Measurements from ENCODE around the gene ETHE1. TPM values are rescaled to one million over a fixed set of nuclear protein-coding genes. Genes with fewer than 3 reads are reported as not detected.

Gene ETHE1
- total RNA-seq, 4 donors from 2014 or later, result 44.3 to 76.0 (median 57.8) TPM

DNA sequence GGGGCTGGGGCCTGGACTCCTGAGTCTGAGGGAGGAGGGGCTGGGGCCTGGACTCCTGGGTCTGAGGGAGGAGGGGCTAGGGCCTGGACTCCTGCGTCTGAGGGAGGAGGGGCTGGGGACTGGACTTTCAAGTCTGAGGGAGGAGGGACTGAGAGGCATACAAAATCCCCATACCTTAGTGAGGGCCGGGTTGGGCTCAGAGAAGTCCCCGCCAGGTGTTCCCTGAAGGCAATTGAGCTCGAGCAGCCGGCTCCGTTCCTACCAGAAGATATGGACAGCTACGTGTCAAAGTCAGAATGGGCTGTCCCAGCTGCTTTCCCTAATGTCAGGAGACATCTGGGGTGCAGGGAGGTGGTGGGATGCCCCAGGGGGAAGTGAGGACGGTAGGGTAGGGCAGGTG lies 31.9 kb downstream of the ETHE1 start:
- H3K4me1 ChIP-seq, result no peaks in the 10 kb centered on the region
- WGBS, result 65% methylated on average over 8 of the region's 8 CpGs
- no peak overlapping the region for H3K27ac ChIP-seq
- no peaks in the 10 kb centered on the region for H3K27me3 ChIP-seq
- DNase-seq (ENCODE audit: low spot score in 2 of 2), result no peak
- TF ChIP-seq POLR2A (IDR thresholded peaks at IDR 0.05), result no peak
- TF ChIP-seq POLR2AphosphoS5 (IDR thresholded peaks at IDR 0.05), result no peak
- TF ChIP-seq, protein P1, sequence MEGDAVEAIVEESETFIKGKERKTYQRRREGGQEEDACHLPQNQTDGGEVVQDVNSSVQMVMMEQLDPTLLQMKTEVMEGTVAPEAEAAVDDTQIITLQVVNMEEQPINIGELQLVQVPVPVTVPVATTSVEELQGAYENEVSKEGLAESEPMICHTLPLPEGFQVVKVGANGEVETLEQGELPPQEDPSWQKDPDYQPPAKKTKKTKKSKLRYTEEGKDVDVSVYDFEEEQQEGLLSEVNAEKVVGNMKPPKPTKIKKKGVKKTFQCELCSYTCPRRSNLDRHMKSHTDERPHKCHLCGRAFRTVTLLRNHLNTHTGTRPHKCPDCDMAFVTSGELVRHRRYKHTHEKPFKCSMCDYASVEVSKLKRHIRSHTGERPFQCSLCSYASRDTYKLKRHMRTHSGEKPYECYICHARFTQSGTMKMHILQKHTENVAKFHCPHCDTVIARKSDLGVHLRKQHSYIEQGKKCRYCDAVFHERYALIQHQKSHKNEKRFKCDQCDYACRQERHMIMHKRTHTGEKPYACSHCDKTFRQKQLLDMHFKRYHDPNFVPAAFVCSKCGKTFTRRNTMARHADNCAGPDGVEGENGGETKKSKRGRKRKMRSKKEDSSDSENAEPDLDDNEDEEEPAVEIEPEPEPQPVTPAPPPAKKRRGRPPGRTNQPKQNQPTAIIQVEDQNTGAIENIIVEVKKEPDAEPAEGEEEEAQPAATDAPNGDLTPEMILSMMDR (IDR thresholded peaks at IDR 0.05), result no peak
- no peak for TF ChIP-seq EP300 (IDR thresholded peaks at IDR 0.05)
- H3K9me3 ChIP-seq, result no peaks in the 10 kb centered on the region
- peaks cover 57% of the 10 kb centered on the region for H3K36me3 ChIP-seq
- no peak overlapping the region for H3K4me3 ChIP-seq

DNA sequence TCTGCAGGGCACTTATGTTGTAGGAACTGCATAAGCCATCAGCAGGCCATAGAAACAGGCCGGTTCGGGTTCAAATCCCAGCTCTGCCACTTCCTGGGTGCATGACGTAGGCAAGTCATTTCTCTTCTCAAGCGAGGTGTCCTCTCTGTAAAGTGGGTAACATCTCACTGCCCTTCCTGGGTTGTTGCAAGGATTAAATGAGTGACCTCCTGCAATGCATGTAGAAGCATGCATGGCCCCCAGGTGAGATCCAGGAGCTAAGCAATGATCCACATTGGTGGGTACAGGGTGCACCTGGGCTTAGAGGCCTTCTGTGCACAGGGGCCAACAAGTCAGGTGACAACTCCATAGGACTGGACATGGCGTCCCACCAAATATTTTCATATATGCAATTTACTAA lies 36.2 kb downstream of the ETHE1 start:
- no peaks in the 10 kb centered on the region for H3K9me3 ChIP-seq
- no peak overlapping the region for H3K27ac ChIP-seq
- DNase-seq (ENCODE audit: low spot score in 2 of 2), result no peak
- H3K36me3 ChIP-seq, result peaks cover 33% of the 10 kb centered on the region
- no peaks in the 10 kb centered on the region for H3K27me3 ChIP-seq
- H3K4me1 ChIP-seq, result no peaks in the 10 kb centered on the region
- 100% methylated on average over 4 of the region's 5 CpGs for WGBS
- no peak overlapping the region for H3K4me3 ChIP-seq
- TF ChIP-seq, protein P1 (IDR thresholded peaks at IDR 0.05), result no peak
- no peak for TF ChIP-seq EP300 (IDR thresholded peaks at IDR 0.05)
- TF ChIP-seq POLR2A (IDR thresholded peaks at IDR 0.05), result no peak
- TF ChIP-seq POLR2AphosphoS5 (IDR thresholded peaks at IDR 0.05), result no peak

DNA sequence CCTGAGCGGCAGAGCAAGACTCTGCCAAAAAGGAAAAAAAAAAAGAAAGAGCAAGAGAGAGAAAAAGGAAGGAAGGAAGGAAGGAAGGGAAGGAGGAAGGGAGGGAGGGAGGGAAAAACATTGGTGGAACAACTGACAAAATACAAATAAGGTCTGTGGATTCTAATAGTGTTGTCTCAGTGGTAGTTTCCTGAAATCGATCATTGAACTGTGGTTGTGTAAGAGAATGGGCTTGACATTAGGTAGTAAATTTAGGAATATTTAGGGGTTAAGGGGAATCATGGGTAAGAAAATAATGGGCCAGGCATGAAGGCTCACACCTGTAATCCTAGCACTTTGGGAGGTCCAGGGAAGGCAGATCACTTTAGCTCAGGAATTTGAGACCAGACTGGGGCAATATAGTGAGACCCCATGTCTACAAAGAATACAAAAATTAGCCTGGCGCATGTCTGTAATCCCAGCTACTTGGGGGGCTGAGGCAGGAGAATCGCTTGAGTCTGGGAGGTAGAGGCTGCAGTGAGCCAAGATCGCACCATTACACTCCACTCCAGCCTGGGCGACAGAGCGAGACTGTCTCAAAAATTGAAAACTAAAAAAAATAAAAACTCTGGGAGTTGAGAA lies 36.9 kb downstream of the ETHE1 start:
- Histone ChIP-seq H3K9me3 (no peaks in the 10 kb centered on the region), H3K4me3 (no peak overlapping the region), H3K27me3 (no peaks in the 10 kb centered on the region), H3K27ac (no peak overlapping the region), H3K4me1 (no peaks in the 10 kb centered on the region), H3K36me3 (peaks cover 27% of the 10 kb centered on the region)
- no peak for DNase-seq (ENCODE audit: low spot score in 2 of 2)
- 97% methylated on average over 7 of the region's 7 CpGs for WGBS
- TF ChIP-seq, protein P1 (IDR thresholded peaks at IDR 0.05), result no peak
- TF ChIP-seq POLR2AphosphoS5 (IDR thresholded peaks at IDR 0.05) (no peak), EP300 (IDR thresholded peaks at IDR 0.05) (no peak), POLR2A (IDR thresholded peaks at IDR 0.05) (no peak)

DNA sequence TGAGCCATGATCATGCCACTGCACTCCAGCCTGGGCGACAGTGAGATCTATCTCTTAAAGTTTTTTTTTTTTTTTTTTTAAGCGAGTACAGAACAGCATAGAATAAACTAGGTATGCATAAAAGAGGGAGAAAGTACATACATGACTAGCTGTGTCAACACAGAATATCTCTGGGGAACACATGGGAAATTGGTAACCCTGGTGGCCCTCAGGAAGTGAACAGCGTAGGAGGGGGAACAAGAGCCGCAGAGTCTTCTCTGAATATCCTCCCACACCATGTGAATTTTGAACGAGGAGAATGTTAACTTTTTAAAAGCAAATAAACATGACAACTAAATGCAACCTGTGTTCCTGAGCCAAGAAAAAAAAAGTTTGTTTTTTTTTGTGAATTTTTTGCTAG lies 37.7 kb downstream of the ETHE1 start:
- H3K9me3 ChIP-seq, result no peaks in the 10 kb centered on the region
- no peaks in the 10 kb centered on the region for H3K4me1 ChIP-seq
- H3K27ac ChIP-seq, result no peak overlapping the region
- no peak overlapping the region for H3K4me3 ChIP-seq
- no peaks in the 10 kb centered on the region for H3K27me3 ChIP-seq
- TF ChIP-seq, protein P1 (IDR thresholded peaks at IDR 0.05), result no peak
- TF ChIP-seq POLR2A (IDR thresholded peaks at IDR 0.05) (no peak), EP300 (IDR thresholded peaks at IDR 0.05) (no peak)
- DNase-seq (ENCODE audit: low spot score in 2 of 2), result no peak
- WGBS, result 65% methylated on average over 5 of the region's 5 CpGs
- peaks cover 19% of the 10 kb centered on the region for H3K36me3 ChIP-seq

DNA sequence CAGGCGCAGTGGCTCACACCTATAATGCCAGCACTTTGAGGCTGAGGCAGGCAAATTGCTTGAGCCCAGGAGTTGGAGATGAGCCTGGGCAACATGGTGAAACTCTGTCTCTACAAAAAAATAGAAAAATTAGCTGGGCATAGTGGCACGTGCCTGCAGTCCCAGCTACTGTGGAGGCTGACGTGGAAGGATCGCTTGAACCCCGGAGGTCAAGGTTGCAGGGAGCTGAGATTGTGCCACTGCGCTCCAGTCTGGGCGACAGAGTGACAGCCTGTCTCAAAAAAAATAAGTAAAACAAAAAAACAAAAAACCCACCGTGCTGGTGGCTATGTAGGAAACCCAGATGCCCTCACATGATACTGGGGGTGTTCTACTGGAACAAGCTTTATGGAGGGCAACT lies 38.8 kb downstream of the ETHE1 start:
- H3K27me3 ChIP-seq, result no peaks in the 10 kb centered on the region
- no peaks in the 10 kb centered on the region for H3K9me3 ChIP-seq
- H3K4me3 ChIP-seq, result no peak overlapping the region
- 91% methylated on average over 8 of the region's 8 CpGs for WGBS
- H3K4me1 ChIP-seq, result no peaks in the 10 kb centered on the region
- no peak for DNase-seq (ENCODE audit: low spot score in 2 of 2)
- no peak overlapping the region for H3K27ac ChIP-seq
- H3K36me3 ChIP-seq, result peaks cover 17% of the 10 kb centered on the region
- TF ChIP-seq POLR2A (IDR thresholded peaks at IDR 0.05), result no peak
- no peak for TF ChIP-seq POLR2AphosphoS5 (IDR thresholded peaks at IDR 0.05)
- TF ChIP-seq, protein P1 (IDR thresholded peaks at IDR 0.05), result no peak
- TF ChIP-seq EP300 (IDR thresholded peaks at IDR 0.05), result no peak
